Measurements from ENCODE around the gene SLC6A17. TPM values are rescaled to one million over a fixed set of nuclear protein-coding genes. Genes with fewer than 3 reads are reported as not detected.

The SLC6A17 gene
- total RNA-seq, 1 donor from 2014 or later = not detected

DNA sequence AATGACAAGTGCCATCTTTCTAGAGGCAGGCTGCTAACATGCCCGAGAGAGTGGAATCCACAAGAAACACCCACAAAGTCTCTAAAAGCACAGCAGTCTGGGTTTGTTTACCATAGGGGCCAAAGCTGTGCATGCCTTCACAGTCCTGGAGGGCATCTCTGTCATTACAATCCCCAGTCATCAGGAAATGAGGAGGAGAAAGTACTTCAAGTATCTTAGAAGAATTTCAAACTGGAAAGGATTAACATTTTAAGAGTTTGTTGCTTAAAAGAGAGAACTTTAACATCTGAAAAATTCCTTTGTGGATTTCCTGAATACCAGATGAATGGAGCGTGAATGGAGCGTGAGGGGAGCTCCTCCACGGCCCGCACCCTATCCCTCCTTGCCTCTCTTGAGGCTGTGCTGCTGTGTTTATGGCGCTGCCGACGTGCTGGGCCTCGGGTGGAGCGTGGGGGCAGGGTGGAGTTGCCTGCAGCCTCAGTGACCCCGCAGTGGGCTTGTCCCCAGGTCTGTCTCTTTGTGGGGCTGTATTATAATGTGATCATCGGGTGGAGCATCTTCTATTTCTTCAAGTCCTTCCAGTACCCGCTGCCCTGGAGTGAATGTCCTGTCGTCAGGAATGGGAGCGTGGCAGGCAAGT is 23.3 kb downstream of the SLC6A17 start:
- no peak overlapping the region for H3K4me3 ChIP-seq
- no peaks in the 10 kb centered on the region for H3K4me1 ChIP-seq
- H3K9me3 ChIP-seq = no peaks in the 10 kb centered on the region
- H3K27me3 ChIP-seq (ENCODE audit: low read depth) = peaks cover 3% of the 10 kb centered on the region
- TF ChIP-seq, protein P1, sequence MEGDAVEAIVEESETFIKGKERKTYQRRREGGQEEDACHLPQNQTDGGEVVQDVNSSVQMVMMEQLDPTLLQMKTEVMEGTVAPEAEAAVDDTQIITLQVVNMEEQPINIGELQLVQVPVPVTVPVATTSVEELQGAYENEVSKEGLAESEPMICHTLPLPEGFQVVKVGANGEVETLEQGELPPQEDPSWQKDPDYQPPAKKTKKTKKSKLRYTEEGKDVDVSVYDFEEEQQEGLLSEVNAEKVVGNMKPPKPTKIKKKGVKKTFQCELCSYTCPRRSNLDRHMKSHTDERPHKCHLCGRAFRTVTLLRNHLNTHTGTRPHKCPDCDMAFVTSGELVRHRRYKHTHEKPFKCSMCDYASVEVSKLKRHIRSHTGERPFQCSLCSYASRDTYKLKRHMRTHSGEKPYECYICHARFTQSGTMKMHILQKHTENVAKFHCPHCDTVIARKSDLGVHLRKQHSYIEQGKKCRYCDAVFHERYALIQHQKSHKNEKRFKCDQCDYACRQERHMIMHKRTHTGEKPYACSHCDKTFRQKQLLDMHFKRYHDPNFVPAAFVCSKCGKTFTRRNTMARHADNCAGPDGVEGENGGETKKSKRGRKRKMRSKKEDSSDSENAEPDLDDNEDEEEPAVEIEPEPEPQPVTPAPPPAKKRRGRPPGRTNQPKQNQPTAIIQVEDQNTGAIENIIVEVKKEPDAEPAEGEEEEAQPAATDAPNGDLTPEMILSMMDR (IDR thresholded peaks at IDR 0.05) = no peak
- no peak overlapping the region for H3K27ac ChIP-seq
- no peak for ATAC-seq
- intact Hi-C loops (cut with DNase I) = no loop called here
- DNase-seq = no peak
- no peaks in the 10 kb centered on the region for H3K36me3 ChIP-seq

DNA sequence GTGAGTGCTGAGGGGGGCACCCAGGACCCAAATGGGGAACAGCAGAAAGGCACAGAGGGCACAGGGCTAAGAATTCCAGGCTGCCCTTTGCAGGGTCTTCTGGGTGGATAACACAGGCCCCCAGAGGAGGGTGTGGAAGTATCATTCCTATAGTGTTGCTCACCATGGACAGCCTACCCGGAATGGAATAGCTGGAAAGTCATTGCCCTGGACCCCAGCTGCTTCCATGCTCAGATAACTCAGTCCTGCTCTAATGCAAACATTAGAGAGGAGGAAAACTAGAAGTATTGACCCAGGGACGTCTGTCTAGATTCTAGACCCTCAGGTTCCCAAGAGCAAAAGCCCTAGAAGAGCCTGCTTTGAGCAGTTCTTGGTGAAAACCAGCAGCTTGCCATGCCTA is 24.7 kb downstream of the SLC6A17 start:
- ATAC-seq (no peak), DNase-seq (no peak)
- H3K4me3 ChIP-seq = no peak overlapping the region
- TF ChIP-seq, protein P1 (IDR thresholded peaks at IDR 0.05) = no peak
- intact Hi-C loops (cut with DNase I) = no loop called here
- H3K27me3 ChIP-seq (ENCODE audit: low read depth) = peaks cover 3% of the 10 kb centered on the region
- no peaks in the 10 kb centered on the region for H3K4me1 ChIP-seq
- H3K9me3 ChIP-seq = no peaks in the 10 kb centered on the region
- no peak overlapping the region for H3K27ac ChIP-seq
- H3K36me3 ChIP-seq = no peaks in the 10 kb centered on the region

DNA sequence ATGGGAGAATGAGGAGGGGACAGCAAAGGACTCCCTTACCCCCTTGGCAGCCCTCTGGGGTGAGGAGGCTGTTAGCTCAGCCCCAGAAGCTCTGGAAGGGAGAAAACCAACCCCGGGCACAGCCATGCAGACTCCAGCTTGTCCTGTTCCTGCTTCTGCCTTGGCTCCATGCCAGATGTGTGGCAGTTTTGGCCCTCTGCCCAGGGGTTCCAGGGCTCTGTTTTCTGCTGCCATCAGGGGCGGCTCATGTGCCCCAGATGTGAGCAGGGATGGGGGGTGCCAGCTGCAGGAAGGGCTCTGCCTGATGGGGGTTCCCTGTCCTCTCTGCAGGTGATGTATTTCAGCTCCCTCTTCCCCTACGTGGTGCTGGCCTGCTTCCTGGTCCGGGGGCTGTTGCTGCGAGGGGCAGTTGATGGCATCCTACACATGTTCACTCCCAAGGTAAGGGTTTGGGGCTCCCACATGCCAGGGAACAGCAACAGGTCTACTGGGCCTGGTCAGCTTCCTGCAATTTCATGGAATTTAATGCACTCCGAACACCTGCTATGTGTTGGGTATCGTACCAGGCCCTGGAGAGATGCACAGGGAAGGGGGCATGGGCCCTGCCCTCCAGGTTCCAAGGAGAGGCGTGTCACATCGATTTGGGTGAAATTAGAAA is 26.1 kb downstream of the SLC6A17 start:
- ATAC-seq (peak in 1 of 2 donors; percentile 9), DNase-seq (no peak)
- H3K36me3 ChIP-seq = no peaks in the 10 kb centered on the region
- H3K27me3 ChIP-seq (ENCODE audit: low read depth) = peaks cover 7% of the 10 kb centered on the region
- no peak overlapping the region for H3K4me3 ChIP-seq
- H3K9me3 ChIP-seq = no peaks in the 10 kb centered on the region
- intact Hi-C loops (cut with DNase I) = no loop called here
- no peaks in the 10 kb centered on the region for H3K4me1 ChIP-seq
- H3K27ac ChIP-seq = no peak overlapping the region
- TF ChIP-seq, protein P1 (IDR thresholded peaks at IDR 0.05) = no peak

DNA sequence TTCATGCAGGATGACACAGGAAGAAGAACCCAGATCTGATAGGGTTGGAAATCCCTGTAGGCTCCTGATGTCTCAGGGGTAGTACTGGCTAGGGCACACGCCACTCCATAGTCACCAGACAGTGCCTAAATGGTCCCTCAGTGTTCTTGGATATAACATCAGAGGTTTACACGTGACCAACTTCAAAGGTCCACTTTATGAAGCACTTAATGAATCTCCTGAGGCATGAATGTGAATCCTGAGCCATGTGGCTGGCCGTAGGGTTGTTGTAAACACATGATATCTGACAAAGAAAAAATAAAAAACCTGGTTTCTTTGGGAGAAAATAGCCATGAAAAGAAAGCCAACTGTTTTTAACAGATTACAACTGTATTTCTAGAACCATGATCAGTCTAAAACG is 27.5 kb downstream of the SLC6A17 start:
- intact Hi-C loops (cut with DNase I) = no loop called here
- no peak overlapping the region for H3K27ac ChIP-seq
- H3K4me1 ChIP-seq = no peaks in the 10 kb centered on the region
- no peak overlapping the region for H3K4me3 ChIP-seq
- ATAC-seq = no peak
- TF ChIP-seq, protein P1 (IDR thresholded peaks at IDR 0.05) = no peak
- H3K36me3 ChIP-seq = no peaks in the 10 kb centered on the region
- H3K9me3 ChIP-seq = no peaks in the 10 kb centered on the region
- DNase-seq = no peak
- H3K27me3 ChIP-seq (ENCODE audit: low read depth) = peaks cover 10% of the 10 kb centered on the region

DNA sequence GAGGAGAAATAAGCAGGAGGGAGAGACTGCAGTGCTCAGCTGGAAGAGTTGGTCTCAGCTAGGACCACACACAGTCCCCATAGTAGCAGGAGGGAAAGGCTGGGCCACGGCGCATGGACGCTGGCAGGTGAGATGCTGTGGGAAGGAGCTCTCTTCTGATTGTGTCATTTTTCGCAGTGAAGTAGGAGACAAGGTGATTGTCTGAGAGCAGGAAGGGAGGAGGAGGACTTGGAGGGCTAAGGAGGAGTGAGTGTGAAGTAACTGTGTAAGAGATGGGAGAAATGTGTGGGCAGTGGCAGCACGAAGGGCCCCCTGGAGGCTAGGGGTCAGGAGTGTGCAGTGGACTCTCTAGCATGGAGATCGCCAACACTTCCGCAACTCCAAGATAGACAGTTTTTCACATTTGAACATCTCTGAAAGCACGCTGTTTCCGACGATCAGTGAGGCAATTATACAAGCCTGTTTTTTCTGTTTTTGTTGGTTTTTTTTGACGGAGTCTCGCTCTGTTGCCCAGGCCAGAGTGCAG is 33.4 kb downstream of the SLC6A17 start:
- TF ChIP-seq, protein P1 (IDR thresholded peaks at IDR 0.05) = no peak
- Histone ChIP-seq H3K36me3 (no peaks in the 10 kb centered on the region), H3K9me3 (no peaks in the 10 kb centered on the region), H3K27me3 (ENCODE audit: low read depth) (peaks cover 22% of the 10 kb centered on the region), H3K27ac (no peak overlapping the region), H3K4me1 (no peaks in the 10 kb centered on the region), H3K4me3 (no peak overlapping the region)
- DNase-seq = no peak
- intact Hi-C loops (cut with DNase I) = no loop called here
- ATAC-seq = no peak
